ENCODE data around the gene CKMT2. TPM values are rescaled to one million over a fixed set of nuclear protein-coding genes. Genes with fewer than 3 reads are reported as not detected.

CKMT2 gene
- total RNA-seq, 2 experiments from 2014 or later = not detected

GRCh38 chr5:81310402-81311063, 77.4 kb downstream of the CKMT2 start:
- Mint-ChIP-seq H3K27me3 (no peaks in the 10 kb centered on the region), H3K27ac (no peak overlapping the region), H3K4me3 (no peak overlapping the region), H3K9me3 (ENCODE audit: low read depth) (no peaks in the 10 kb centered on the region), H3K4me1 (peaks cover 4% of the 10 kb centered on the region), H3K36me3 (ENCODE audit: low read depth) (peaks cover 30% of the 10 kb centered on the region)
- ATAC-seq (no peak), DNase-seq (no peak)
- POLR2A ChIA-PET = no interaction called here
- CTCF ChIA-PET = interaction anchor here (0.7 kb wide), 1 partner anchor 9 kb away, joined by 3 read pairs; the partner anchor contains the start of gene ZCCHC9
- intact Hi-C loops (cut with DNase I, micrococcal nuclease) = no loop called here

DNA sequence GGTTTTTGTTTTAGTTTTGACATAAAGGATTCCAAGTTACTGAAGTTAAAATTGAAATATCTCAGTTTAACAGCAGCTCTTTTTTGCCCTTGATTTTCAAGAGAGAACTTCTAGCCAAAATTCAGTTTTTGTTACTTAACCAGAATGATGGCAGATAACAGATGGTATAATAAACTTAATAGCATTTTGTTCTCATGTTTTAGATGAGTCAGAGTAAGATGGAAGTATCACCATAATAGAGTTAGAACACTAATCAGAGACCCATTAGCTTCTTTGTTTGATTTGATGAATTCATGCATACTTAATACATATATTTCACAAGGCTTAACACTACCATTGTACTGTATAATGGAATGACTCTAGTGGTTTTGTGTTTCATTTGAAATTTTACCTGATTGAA, 80.2 kb downstream of the CKMT2 start:
- Mint-ChIP-seq H3K36me3 (ENCODE audit: low read depth) (peaks cover 28% of the 10 kb centered on the region), H3K4me3 (no peak overlapping the region), H3K4me1 (no peaks in the 10 kb centered on the region), H3K27ac (no peak overlapping the region), H3K27me3 (no peaks in the 10 kb centered on the region), H3K9me3 (ENCODE audit: low read depth) (no peaks in the 10 kb centered on the region)
- DNase-seq = no peak
- ATAC-seq = no peak
- POLR2A ChIA-PET = no interaction called here
- intact Hi-C loops (cut with DNase I, micrococcal nuclease) = no loop called here
- CTCF ChIA-PET = interaction anchor here (0.9 kb wide), 1 partner anchor 11 kb away, joined by 4 read pairs; the partner anchor contains the start of gene ZCCHC9

DNA sequence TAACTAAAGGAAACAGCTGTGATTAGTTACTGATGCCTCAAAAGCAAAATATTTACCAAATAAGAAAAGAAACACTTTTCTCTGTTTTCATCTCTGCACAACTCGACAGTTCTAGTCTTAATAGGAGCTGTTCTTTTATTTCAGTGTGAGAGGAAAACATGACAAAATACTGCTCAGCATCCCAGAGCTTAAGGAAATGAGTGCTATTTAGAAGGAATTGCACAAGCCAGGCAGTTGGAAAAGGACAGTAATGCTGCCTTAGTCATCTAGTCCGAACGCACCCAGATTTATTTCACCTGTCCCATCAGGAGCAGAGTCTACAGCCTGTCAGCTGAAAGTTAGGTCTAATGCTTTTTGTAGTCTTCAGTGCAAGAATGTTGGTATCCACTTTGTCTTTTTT, 80.6 kb downstream of the CKMT2 start:
- Mint-ChIP-seq H3K36me3 (ENCODE audit: low read depth) (peaks cover 28% of the 10 kb centered on the region), H3K4me1 (no peaks in the 10 kb centered on the region), H3K4me3 (no peak overlapping the region), H3K27me3 (no peaks in the 10 kb centered on the region), H3K27ac (no peak overlapping the region), H3K9me3 (ENCODE audit: low read depth) (no peaks in the 10 kb centered on the region)
- no peak for DNase-seq
- ChIA-PET POLR2A (no interaction called here), CTCF (interaction anchor here (0.9 kb wide), 2 partner anchors 12 to 64 kb away, joined by 3 to 4 read pairs; partner anchors contain the start of gene ZCCHC9)
- intact Hi-C loops (cut with DNase I, micrococcal nuclease) = no loop called here
- no peak for ATAC-seq

DNA sequence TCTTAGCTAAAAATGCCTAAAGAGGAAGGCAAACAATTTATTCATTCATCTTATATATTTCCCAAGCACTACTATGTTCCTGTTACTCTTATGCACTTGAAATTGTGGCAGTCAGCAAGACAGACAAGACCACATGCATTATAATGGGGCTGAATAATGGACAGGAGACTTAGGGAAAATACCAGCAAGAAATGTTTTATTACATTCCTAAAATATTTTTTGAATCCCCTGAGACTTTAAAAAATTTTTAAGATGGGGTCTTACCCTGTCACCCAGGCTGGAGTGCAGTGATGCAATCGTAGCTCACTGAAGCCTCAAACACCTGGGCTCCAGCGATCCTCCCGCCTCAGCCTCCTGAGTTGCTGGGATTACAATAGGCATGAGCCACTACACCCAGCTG, 81.5 kb downstream of the CKMT2 start:
- DNase-seq (no peak), ATAC-seq (no peak)
- ChIA-PET POLR2A (no interaction called here), CTCF (interaction anchor here (0.9 to 1.4 kb wide), 2 partner anchors 17 to 65 kb away, joined by 3 to 5 read pairs; no protein-coding TSS in a partner anchor)
- Mint-ChIP-seq H3K4me1 (no peaks in the 10 kb centered on the region), H3K36me3 (ENCODE audit: low read depth) (peaks cover 28% of the 10 kb centered on the region), H3K4me3 (no peak overlapping the region), H3K9me3 (ENCODE audit: low read depth) (no peaks in the 10 kb centered on the region), H3K27ac (no peak overlapping the region), H3K27me3 (no peaks in the 10 kb centered on the region)
- intact Hi-C loops (cut with DNase I, micrococcal nuclease) = no loop called here

- Mint-ChIP-seq H3K36me3 (ENCODE audit: low read depth) (peaks cover 27% of the 10 kb centered on the region), H3K27me3 (no peaks in the 10 kb centered on the region), H3K9me3 (ENCODE audit: low read depth) (no peaks in the 10 kb centered on the region), H3K4me3 (no peak overlapping the region), H3K4me1 (no peaks in the 10 kb centered on the region), H3K27ac (no peak overlapping the region)
- DNase-seq (no peak), ATAC-seq (no peak)
- CTCF ChIA-PET = interaction anchor here (0.6 to 1.4 kb wide), 3 partner anchors 16 to 27 kb away, joined by 3 to 5 read pairs (median 3); no protein-coding TSS in a partner anchor
- intact Hi-C loops (cut with DNase I, micrococcal nuclease) = no loop called here
- POLR2A ChIA-PET = no interaction called here
Measured at GRCh38 chr5:81315336-81315735, 82.2 kb downstream of the CKMT2 start.

DNA sequence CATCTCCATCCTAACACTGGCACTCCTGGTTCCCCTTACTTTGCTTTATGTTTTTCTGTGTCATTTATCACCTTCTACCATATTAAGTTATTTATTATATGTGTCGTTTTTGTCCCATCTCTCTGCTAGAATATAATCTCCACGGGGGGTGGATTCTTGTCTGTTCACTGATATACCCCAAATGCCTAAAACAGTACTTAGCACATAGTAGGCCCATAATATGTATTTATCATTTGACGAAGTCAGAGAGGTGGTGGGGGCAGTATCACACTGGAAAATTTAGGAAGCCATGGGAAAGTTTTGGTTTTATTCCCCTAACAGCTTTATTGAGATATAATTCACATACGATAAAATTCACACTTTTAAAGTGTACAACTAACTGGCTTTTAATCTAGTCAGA, 82.7 kb downstream of the CKMT2 start:
- Mint-ChIP-seq H3K4me3 (no peak overlapping the region), H3K9me3 (ENCODE audit: low read depth) (no peaks in the 10 kb centered on the region), H3K4me1 (no peaks in the 10 kb centered on the region), H3K27ac (no peak overlapping the region), H3K36me3 (ENCODE audit: low read depth) (peaks cover 23% of the 10 kb centered on the region), H3K27me3 (no peaks in the 10 kb centered on the region)
- intact Hi-C loops (cut with DNase I, micrococcal nuclease) = no loop called here
- DNase-seq = no peak
- ChIA-PET CTCF (interaction anchor here (0.6 kb wide), 2 partner anchors 17 to 27 kb away, joined by 3 read pairs; no protein-coding TSS in a partner anchor), POLR2A (no interaction called here)
- ATAC-seq = no peak

Other genes starting within 250 kb of the CKMT2 start
- gene ZCCHC9, start 68.3 kb downstream of the CKMT2 start, total RNA-seq = 10 to 100 TPM; 44.3 to 45.5 TPM
- not detected for gene ACOT12, start 160.8 kb downstream of the CKMT2 start, total RNA-seq